ENCODE measurements around the gene MTUS2.

MTUS2 gene

DNA sequence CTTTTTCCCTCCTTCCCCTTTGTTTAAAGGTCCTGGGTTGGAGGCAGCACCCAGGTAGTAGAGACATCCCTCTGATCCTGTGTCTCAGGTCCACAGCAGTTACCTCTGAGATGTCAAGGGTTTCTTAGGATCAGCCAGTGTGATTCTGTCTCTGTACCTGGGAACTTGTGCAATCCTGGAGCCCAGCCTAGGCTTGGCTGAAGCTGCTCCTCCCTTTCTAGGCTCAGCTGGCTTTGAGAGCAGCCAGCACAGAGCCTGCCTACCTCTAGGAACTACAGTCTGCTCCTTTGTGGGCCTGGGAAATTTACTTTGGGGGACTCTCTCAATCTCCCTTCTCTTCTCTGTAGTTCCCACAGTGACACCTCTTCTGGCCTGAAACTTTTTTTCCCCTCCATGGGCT is 171.6 kb downstream of the MTUS2 start:
- DNase-seq (ENCODE audit: low spot score), result no peak
- TF ChIP-seq, protein P1, sequence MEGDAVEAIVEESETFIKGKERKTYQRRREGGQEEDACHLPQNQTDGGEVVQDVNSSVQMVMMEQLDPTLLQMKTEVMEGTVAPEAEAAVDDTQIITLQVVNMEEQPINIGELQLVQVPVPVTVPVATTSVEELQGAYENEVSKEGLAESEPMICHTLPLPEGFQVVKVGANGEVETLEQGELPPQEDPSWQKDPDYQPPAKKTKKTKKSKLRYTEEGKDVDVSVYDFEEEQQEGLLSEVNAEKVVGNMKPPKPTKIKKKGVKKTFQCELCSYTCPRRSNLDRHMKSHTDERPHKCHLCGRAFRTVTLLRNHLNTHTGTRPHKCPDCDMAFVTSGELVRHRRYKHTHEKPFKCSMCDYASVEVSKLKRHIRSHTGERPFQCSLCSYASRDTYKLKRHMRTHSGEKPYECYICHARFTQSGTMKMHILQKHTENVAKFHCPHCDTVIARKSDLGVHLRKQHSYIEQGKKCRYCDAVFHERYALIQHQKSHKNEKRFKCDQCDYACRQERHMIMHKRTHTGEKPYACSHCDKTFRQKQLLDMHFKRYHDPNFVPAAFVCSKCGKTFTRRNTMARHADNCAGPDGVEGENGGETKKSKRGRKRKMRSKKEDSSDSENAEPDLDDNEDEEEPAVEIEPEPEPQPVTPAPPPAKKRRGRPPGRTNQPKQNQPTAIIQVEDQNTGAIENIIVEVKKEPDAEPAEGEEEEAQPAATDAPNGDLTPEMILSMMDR (IDR thresholded peaks at IDR 0.05; ENCODE audit: extremely low read depth, missing control alignments), result no peak

DNA sequence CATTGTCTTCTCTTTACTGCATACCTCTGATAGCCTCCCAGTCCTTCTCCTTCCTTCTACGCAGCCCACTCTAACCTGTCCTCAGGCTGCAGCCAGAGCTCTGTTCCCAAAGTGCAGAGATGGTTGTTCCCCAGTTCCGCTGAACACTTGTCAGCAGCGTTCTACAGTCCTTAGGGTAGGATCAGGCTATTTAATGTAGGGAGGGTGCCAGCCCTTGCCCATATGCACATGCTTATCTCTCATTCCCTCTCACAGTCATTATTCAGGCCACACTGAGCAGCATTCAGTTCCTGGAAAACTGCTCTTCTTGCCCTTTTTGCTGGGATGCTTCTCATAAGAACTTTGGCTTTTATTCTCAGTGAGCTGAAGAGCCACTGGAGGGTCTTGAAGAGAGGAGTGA is 180.7 kb downstream of the MTUS2 start:
- TF ChIP-seq, protein P1 (IDR thresholded peaks at IDR 0.05; ENCODE audit: extremely low read depth, missing control alignments), result no peak
- DNase-seq (ENCODE audit: low spot score), result no peak

DNA sequence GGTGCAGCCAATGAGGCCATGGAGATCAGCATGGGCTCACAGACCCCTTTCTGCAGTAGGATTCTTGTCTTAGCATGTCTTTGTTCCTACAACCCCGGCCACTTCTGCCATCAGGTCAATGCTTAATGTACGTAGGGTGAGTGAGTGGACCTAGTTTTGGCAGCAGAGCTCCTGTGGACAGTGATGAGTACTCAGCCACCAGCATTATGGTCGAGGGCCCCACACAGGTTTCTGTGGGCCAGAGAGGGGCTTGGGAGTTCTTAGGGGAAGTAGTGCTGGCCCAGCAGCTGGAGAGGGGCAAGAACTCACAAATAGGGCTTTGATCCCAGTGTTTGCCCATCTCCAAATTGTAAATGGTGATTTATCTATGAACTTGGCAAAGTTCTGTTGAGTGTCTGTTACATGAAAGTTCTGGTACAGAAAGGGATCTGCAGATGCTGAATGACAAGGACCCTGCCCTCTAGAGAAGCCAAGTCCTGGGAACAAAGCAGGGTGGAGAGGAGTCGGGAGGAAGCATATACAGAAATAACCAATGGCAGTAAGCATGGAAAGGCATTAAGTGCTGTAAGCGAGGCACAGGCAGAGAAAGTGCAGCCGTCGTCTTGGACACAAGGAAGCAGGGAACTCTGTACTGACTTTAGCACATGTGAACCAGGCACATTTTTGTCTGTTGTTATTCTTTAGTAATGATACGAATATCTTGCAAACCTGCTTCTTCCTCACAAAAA is 185.1 kb downstream of the MTUS2 start:
- TF ChIP-seq, protein P1 (IDR thresholded peaks at IDR 0.05; ENCODE audit: extremely low read depth, missing control alignments), result no peak
- DNase-seq (ENCODE audit: low spot score), result no peak

DNA sequence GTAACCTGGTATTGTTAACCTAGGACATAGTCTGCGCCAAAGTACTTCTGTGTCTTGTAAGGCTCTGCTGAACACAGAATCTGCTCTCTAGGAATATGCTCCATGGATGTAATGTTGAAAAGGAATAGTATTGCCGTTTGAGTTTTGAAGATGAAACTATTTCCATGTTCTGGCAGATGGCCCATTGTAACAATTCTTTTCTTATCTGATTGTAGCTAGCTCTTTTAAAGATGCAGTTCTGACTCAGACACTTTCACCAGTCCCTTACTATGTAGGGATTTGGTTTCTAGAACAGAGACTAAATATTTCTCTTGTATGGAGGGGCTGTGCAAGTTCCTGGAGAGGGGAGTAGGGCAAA is 185.6 kb downstream of the MTUS2 start:
- DNase-seq (ENCODE audit: low spot score), result no peak
- TF ChIP-seq, protein P1 (IDR thresholded peaks at IDR 0.05; ENCODE audit: extremely low read depth, missing control alignments), result no peak

DNA sequence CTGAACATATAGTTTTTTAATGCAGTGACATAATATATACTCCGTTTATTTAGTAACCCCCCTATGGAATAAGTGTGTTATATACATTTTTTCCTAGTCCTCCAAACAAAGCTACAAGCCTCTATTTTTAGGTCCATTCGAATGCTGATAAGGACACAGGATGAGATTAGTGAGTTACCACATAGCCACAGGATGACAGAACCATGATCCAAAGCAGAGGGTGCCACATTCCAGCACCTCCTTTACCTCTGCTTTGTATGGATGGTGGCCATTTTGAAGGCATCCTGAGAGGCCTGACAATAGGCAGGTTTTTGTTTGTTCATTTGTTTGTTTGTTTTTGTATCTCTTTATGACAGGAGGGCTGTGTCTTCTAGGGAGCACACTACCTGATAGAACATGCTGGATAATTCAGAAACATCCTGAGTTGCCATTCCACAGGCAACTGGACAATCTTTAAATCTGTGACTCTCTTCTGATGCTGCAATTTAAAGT is 186.3 kb downstream of the MTUS2 start:
- no peak for DNase-seq (ENCODE audit: low spot score)
- TF ChIP-seq, protein P1 (IDR thresholded peaks at IDR 0.05; ENCODE audit: extremely low read depth, missing control alignments), result no peak

DNA sequence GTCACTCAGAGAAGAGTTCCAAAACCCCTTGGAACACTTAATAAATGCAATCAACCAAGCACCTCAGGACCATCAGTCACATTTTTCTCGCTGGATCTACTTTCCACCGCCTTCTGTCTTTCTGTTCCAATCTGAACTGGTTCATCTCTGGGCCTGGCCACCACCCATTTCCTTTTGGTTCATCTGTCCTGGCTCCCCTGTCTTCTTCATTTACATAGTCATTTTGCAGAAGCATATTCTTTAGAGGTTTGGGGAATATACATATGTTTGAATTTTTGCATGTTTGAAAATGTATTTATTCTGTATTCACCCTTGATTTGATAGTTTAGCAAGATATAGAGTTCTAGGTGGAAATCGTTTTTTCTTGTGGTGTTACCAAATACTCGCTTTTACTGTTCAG is 188.2 kb downstream of the MTUS2 start:
- TF ChIP-seq, protein P1 (IDR thresholded peaks at IDR 0.05; ENCODE audit: extremely low read depth, missing control alignments), result no peak
- DNase-seq (ENCODE audit: low spot score), result no peak

DNA sequence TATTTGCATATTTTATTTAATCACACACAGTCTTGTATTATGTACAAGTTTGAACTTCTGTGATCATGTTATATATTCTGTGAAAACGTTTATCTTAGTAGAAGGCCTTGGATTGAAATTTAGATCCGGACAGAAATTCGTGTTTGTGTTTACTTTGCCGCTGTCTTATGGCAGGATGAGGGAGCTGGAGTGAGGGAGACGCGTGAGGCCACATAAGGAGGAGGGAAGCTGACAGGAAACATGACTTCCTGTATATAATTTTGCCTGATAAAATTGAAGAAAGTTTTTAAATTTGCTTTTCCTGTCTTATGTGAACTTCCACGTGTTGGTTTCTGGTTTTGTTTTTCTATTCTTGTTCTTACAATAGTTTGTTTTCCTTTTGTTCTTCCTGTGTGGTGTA is 200.2 kb downstream of the MTUS2 start:
- DNase-seq (ENCODE audit: low spot score), result no peak
- TF ChIP-seq, protein P1 (IDR thresholded peaks at IDR 0.05; ENCODE audit: extremely low read depth, missing control alignments), result no peak
